ENCODE measurements around the gene IL6R. TPM values are rescaled to one million over a fixed set of nuclear protein-coding genes. Genes with fewer than 3 reads are reported as not detected.

Gene IL6R
- total and polyA plus RNA-seq, 2 of the 4 experiments (the other 2 are of a cell fraction) = 5.3 to 9.5 TPM

DNA sequence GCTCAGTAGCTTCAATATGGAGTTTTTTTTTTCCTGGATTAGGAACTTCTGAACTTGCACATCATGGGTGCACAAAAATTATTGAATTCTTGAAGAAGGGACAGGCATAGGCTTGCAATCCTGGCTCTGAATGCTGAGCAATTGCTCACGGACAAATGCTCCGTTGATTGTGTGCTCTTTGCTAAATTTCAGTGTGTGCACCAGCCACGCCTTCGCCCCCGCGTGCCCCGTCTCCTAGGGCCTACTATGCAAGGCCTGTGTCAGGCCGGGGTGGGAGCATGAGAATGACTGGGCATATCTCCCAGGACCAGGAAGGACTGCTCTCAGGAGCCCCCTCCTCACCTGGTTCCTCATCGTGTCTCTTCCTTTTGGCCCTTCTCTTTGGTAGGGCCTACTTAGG lies 17.4 kb downstream of the IL6R start:
- POLR2A ChIA-PET (ENCODE audit: unreplicated experiment) = no interaction called here
- Histone ChIP-seq H2AFZ (replicated peaks; ENCODE audit: low read length, poor library complexity) (no peak overlapping the region), H3K9ac (ENCODE audit: low read depth, low read length) (no peak overlapping the region), H3K9me1 (ENCODE audit: insufficient read depth, low read length) (peaks cover 16% of the 10 kb centered on the region), H3K18ac (ENCODE audit: low read depth, low read length) (no peak overlapping the region; the same call in 1 of the 2 replicates), H4K20me1 (ENCODE audit: insufficient read depth, low read length) (peaks cover 22% of the 10 kb centered on the region), H2AK5ac (ENCODE audit: low read depth, low read length) (peak overlapping the region; percentile 54), H4K8ac (ENCODE audit: low read depth in 2 of 2, low read length in 2 of 2) (no peak overlapping the region), H4K5ac (ENCODE audit: low read depth, low read length) (no peak overlapping the region; the same call in 1 of the 2 replicates), H3K56ac (ENCODE audit: extremely low read depth, insufficient read depth, low read length) (no peak overlapping the region), H3K27me3 (ENCODE audit: control insufficient read depth, insufficient read depth, low read length) (no peaks in the 10 kb centered on the region), H4K91ac (ENCODE audit: insufficient read depth, low read depth, low read length) (no peak overlapping the region), H3K4me1 (ENCODE audit: control insufficient read depth, insufficient read depth, low read length) (peaks cover 48% of the 10 kb centered on the region), H2BK20ac (ENCODE audit: low read depth, low read length) (no peak overlapping the region), H3K79me1 (ENCODE audit: low read depth in 1 of 2, low read length in 2 of 2) (peaks cover 0 to 24% of the 10 kb centered on the region in 2 experiments; a peak in 1 of 4 replicates), H3K4ac (ENCODE audit: low read depth, low read length) (no peak overlapping the region), H3K14ac (replicated peaks; ENCODE audit: low read depth, low read length) (no peak overlapping the region), H3K9me3 (ENCODE audit: control insufficient read depth, insufficient read depth, low read length) (no peaks in the 10 kb centered on the region), H2BK15ac (ENCODE audit: low read depth, low read length) (0 out of 3 replicates have a peak overlapping the region, but pooled peaks have one; percentile 10), H3K27ac (ENCODE audit: insufficient read depth, low read length) (no peak overlapping the region), H3K36me3 (ENCODE audit: control insufficient read depth, insufficient read depth, low read length) (no peaks in the 10 kb centered on the region; the same call in 1 of the 2 replicates), H2BK120ac (ENCODE audit: low read depth, low read length) (no peak overlapping the region), H3K23ac (ENCODE audit: low read depth, low read length) (no peak overlapping the region), H3K4me2 (ENCODE audit: low read depth, low read length) (no peak overlapping the region), H2AK9ac (replicated peaks; ENCODE audit: low read depth, low read length, poor library complexity) (no peak overlapping the region), H2BK5ac (ENCODE audit: low read depth, low read length, poor library complexity, severe bottlenecking) (no peak overlapping the region), H3K4me3 (ENCODE audit: insufficient read depth, low read depth, low read length) (no peak overlapping the region)
- no peak for TF ChIP-seq BHLHE40 (IDR thresholded peaks at IDR 0.05; ENCODE audit: low read depth, low read length)
- TF ChIP-seq POLR2A (IDR thresholded peaks at IDR 0.05; ENCODE audit: low read depth, low read length) = no peak
- no TSS peak for BruUV-seq (replicated peaks)
- DNase-seq = no peak
- intact Hi-C loops (cut with micrococcal nuclease) = no loop called here
- ATAC-seq (ENCODE audit: low read depth) = no peak
- CTCF ChIA-PET = no interaction called here
- in situ Hi-C loops (cut with MboI; ENCODE audit: low sequenced_read_pairs) = no loop called here
- dilution Hi-C loops (cut with HindIII; ENCODE audit: low sequenced_read_pairs, unreplicated experiment) = no loop called here
- 95% methylated on average over 7 of the region's 9 CpGs; no CpG with 5 or more reads in 1 of the 2 experiments for WGBS, 2 experiments (ENCODE audit: extremely low coverage in 2 of 2, insufficient read length in 1 of 2)

Data from IMR-90 (cell line).